IPS-11a (cell line): ENCODE results near the gene ARHGAP10.

Experiments
- H3K4me3 ChIP-seq: one replicate; pipeline ENCODE4 v1.5.1; 2013; ENCODE audit warnings: low read depth, low read length, control low read depth

ARHGAP10 gene, protein sequence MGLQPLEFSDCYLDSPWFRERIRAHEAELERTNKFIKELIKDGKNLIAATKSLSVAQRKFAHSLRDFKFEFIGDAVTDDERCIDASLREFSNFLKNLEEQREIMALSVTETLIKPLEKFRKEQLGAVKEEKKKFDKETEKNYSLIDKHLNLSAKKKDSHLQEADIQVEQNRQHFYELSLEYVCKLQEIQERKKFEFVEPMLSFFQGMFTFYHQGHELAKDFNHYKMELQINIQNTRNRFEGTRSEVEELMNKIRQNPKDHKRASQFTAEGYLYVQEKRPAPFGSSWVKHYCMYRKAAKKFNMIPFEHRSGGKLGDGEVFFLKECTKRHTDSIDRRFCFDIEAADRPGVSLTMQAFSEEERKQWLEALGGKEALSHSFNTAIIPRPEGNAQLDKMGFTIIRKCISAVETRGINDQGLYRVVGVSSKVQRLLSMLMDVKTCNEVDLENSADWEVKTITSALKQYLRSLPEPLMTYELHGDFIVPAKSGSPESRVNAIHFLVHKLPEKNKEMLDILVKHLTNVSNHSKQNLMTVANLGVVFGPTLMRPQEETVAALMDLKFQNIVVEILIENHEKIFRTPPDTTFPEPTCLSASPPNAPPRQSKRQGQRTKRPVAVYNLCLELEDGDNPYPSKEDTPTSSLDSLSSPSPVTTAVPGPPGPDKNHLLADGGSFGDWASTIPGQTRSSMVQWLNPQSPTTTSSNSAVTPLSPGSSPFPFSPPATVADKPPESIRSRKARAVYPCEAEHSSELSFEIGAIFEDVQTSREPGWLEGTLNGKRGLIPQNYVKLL

DNA sequence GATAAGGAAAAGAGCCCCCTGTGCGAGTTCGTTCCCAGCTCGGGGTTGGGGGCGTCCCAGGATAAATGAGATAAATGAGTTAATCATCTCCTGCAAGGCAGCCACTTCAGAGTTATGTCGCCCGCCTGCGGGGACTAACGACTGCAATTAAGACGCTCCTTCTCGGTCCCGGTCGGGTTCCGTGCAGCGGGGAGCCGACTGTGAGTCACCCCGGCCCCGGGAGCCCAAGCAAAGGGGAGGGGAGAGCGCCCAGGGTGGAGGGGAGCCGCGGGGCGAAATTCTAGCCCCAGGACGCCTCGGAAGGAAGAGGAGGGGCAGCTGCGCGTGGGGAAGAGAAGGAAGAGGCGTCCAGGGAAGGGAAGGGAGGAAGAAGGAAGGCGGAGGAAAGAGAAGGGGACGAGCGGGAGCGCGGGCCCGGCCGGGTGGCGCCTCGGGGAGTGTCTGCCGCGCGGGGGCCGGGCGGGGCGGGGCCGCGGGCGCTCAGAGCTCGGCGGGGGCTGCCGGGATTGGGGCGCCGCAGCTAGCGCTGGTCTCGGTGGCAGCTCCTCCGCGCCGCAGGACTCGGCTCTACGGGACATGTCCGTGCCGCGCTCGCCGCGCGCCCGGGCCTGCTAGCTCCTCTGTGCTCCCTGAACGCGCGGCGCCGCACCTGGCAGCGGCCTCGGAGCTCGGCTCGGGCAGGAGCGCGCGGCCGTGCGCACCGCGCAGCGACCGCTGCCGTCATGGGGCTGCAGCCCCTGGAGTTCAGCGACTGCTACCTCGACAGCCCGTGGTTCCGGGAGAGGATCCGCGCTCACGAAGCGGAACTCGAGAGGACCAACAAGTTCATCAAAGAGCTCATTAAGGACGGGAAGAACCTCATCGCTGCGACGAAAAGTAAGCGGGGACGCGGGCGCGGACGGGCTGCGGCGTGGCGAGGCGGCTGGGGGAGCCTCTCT, at the start of gene ARHGAP10:
Gene ARHGAP10, plus strand, starts transcription at position 509 of the 938 bp plus-strand sequence. Its CDS starts 214 bp downstream, at position 723.
- peak within 1 kb of the TSS; percentile 71 for H3K4me3 ChIP-seq

GRCh38 chr4:147682755-147683154, 49.1 kb upstream of the ARHGAP10 start:
- H3K4me3 ChIP-seq, result peak overlapping the region; percentile 75

- peak overlapping the region; percentile 75 for H3K4me3 ChIP-seq
Observed at GRCh38 chr4:147683188-147683591, 48.7 kb upstream of the ARHGAP10 start.

DNA sequence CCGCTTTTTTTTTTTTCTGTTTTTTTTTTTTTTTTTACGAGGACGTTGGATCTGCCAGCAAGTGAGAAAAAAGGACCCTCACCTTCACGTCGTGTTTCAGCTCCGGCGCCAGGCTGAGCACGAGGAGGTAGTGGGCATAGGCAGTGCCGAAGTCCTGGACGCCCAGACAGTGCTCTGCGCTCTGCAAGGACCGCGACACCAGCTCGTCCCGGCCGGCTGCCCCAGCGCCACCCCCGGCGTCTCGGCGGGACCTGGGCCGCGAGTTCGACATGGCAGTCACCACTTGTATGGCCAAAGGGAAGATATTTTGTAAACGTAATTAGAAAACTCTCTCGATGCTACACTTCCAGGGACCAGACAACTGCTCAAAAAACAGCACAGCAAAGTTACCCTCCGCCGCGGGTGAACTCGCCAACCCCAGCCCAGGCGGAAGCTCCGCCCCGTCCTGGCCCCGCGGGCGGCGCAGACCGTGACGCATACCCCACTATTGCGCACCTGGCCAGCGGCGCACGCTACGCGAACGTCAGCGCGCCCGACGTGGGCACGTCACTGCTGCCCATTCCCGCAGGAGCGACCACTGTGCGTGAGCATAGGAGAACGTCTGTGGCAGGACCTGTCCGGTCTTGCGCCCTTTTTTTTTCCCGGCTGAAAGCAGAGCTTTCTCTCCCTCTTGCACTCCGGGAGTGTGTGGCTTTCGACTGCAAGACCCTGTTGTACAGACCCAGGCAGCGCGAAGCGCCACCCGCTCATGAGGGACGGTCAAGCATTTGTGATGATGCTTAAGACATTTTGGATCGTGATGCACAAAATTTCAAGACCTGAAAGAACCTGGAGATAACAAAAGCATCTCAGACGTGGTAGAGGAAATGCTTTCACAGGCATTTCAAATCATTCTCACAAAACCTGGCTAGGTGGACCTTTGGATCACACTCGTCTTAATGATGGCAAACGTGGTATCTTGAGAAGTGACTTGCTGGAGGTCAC, 47.9 kb upstream of the ARHGAP10 start, which contains the start of gene PRMT9:
Gene PRMT9, minus strand, starts transcription at position 447 of the 984 bp plus-strand sequence. Its CDS starts 176 bp downstream, at position 271.
- peak within 1 kb of the TSS; percentile 75 for H3K4me3 ChIP-seq

- no peak overlapping the region for H3K4me3 ChIP-seq
Observed at GRCh38 chr4:147689067-147689466, 42.8 kb upstream of the ARHGAP10 start.

GRCh38 chr4:147691820-147692219, 40.1 kb upstream of the ARHGAP10 start:
- no peak overlapping the region for H3K4me3 ChIP-seq

- H3K4me3 ChIP-seq, result no peak overlapping the region
Observed at GRCh38 chr4:147693218-147693617, 38.7 kb upstream of the ARHGAP10 start.

GRCh38 chr4:147696866-147697265, 35.0 kb upstream of the ARHGAP10 start:
- no peak overlapping the region for H3K4me3 ChIP-seq

- H3K4me3 ChIP-seq, result no peak overlapping the region
Observed at GRCh38 chr4:147704846-147705245, 27.0 kb upstream of the ARHGAP10 start.

GRCh38 chr4:147707892-147708672, 23.8 kb upstream of the ARHGAP10 start:
- H3K4me3 ChIP-seq, result no peak overlapping the region

DNA sequence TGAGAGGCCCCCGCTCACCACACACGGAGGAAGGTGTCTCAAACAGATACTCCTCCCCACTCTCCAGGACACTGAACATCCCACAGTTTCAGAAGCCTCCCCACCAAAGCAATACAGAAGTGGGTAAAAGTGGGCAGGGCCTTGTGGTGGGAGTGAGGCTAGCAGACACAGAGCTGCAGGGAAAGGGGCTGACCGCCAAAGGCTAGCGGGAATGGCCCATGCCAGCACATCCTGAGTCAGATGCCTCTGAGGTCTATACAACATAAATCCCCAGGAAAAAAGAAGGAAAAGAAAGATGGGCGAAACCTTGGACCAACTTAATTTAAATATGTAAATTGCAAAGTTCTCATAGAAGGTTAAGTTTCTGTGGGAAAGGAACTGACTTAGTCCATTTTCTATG, 21.9 kb upstream of the ARHGAP10 start:
- H3K4me3 ChIP-seq, result no peak overlapping the region

DNA sequence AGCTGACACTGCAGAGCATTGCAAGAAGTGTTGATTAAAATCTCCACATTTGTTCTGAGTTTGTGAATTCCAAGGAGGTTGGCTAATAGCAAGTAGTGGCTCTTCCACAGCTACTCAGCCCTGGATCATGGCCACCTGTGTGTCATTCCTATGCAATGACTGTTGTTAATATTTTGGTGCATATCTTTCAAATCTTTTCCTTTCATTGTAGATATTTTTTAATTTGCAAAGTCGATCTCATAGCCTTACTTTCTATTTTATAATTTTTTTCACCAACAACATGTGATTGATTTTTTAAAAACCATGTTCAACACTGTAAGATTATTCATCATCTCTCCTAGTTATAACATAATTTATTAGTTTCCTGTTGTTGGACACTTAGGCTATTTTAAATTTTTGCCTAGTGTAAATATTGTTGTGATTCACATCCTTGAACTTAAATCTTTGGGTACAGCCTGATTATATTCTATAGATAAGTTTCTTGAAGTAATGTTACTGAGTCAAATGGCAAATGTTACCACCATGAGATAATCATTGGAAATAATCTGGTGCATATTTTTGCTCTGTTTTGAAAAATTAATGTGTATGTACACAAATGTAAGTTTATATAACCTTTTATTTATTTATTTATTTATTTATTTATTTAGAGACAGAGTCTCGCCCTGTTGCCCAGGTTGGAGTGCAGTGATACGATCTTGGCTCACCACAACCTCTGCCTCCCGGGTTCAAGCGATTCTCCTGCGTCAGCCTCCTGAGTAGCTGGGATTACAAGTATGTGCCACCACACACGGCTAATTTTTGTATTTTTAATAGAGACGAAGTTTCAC, 17.1 kb upstream of the ARHGAP10 start:
- H3K4me3 ChIP-seq, result no peak overlapping the region

GRCh38 chr4:147717878-147718277, 14.0 kb upstream of the ARHGAP10 start:
- no peak overlapping the region for H3K4me3 ChIP-seq

DNA sequence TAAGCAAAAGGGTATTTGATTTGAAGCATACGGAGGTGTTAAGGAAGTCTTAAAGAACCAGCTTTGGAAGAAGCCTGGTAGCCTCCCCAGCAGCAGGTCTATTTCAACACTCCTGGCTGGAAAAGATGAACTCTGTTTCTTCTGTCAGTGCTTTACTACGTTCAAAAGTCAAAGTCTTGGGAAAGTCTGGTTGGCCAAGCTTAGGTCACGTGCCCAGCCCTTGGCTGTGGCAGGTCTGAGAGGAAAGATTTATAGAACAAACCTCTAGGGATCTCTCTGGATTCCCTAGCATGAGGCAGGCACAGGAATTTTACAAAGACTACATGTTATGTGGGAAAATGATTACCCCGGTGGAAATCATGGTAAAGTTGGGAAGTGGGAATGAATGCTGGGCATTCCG, 8.6 kb upstream of the ARHGAP10 start:
- no peak overlapping the region for H3K4me3 ChIP-seq

DNA sequence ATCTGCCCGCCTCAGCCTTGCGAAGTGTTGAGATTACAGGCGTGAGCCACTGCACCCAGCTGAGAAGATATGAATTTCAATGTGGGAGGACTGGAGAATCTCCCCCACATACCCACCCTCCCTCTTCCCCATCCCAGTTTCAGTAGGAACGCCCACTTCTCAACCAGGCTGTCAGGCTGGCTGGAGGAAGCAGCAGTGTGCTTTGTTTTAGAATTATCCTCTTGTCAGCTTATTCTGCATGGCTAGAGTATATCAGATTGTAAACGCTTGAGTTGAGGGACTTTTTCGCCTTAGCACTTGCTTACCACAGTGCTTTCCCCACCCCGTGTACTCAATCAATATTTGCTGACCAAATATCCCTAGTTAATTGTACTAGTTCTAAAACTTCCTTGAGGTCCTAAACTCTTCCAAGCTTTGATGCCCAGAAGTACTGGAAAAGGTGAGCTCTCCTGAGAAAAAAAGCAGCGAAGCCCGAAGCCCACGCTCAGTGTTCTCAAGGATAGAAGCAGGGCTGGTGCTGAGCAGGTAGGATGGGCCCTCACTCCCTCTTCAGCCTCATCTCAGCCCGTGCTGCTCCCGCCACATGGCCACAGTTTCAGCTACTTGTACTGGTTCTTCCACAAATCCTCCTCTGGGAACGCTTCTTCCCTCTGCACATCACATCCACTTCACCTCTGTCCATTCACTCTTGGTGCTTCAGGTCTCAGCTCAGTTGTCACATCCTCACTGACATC, 7.3 kb upstream of the ARHGAP10 start:
- no peak overlapping the region for H3K4me3 ChIP-seq

GRCh38 chr4:147725673-147726072, 6.2 kb upstream of the ARHGAP10 start:
- H3K4me3 ChIP-seq, result no peak overlapping the region

DNA sequence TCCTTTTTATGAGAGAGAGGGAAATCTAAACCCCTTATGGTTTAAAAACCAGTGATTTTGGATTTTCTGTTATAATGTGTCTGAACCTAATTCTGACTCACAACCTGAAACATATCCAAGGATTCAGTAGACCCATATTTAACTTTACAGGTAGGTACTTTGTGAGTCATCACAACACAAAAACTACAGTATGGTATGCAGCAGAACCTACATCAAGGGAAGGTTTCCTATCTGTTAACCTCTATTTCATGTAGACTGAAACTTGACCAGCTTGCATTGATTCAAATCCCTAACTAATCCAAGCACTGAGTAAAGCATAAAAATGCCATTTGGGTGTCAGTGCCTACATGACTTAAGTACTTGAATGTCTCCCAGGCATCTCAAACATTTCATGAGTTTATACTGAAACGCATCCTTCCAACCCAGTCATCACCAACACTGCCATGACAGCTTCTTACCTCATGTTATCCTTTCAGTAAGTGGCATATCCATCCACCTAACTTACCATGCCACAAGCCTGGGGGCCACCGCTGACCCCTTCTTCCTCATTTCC, 4.3 kb upstream of the ARHGAP10 start:
- H3K4me3 ChIP-seq, result no peak overlapping the region
